ENCODE results near the gene PUM2.

PUM2 gene

GRCh38 chr2:20222014-20222768, 128.5 kb downstream of the PUM2 start:
- Histone ChIP-seq H3K36me3 (ENCODE audit: control insufficient read depth, insufficient read depth, low read length) (no peaks in the 10 kb centered on the region), H3K27ac (ENCODE audit: low read depth, low read length, severe bottlenecking) (no peak overlapping the region), H3K9me3 (ENCODE audit: control insufficient read depth, low read length) (no peaks in the 10 kb centered on the region), H3K4me1 (ENCODE audit: control insufficient read depth, insufficient read depth, low read length, poor library complexity, severe bottlenecking) (peaks cover 7% of the 10 kb centered on the region), H3K4me3 (ENCODE audit: extremely low read depth, insufficient read depth, low read length, poor library complexity, severe bottlenecking) (no peak overlapping the region)
- WGBS, 2 experiments (ENCODE audit: insufficient coverage in 2 of 2), result 100% methylated on average over 1 of the region's 1 CpG

DNA sequence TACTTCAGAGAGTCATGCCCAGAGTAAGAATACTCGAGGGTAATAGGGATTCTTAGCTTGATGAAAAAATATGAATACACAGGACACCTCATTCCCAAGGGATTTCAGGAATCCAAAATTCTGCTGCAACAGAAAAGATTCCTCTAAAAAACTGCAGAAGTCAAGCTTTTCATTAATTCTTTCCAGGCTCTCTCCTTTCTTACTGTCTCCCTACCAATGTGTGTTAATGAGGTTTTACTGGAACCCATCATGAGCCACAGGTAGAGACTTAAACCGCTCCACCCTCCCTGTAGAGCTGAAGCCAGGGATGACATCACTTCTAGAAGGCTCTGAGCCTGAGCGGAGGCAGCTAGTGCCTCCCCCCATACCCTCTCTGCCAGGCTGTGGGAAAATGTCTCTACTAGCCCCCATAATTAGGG, 129.1 kb downstream of the PUM2 start:
- Histone ChIP-seq H3K4me1 (ENCODE audit: control insufficient read depth, insufficient read depth, low read length, poor library complexity, severe bottlenecking) (peaks cover 7% of the 10 kb centered on the region), H3K4me3 (ENCODE audit: extremely low read depth, insufficient read depth, low read length, poor library complexity, severe bottlenecking) (no peak overlapping the region), H3K36me3 (ENCODE audit: control insufficient read depth, insufficient read depth, low read length) (no peaks in the 10 kb centered on the region), H3K9me3 (ENCODE audit: control insufficient read depth, low read length) (no peaks in the 10 kb centered on the region), H3K27ac (ENCODE audit: low read depth, low read length, severe bottlenecking) (no peak overlapping the region)
- WGBS, 2 experiments (ENCODE audit: insufficient coverage in 2 of 2), result 93% methylated on average over 2 of the region's 3 CpGs; no CpG with 5 or more reads in 1 of the 2 experiments

- 75 to 83% methylated on average over 2 of the region's 3 CpGs for WGBS, 2 experiments (ENCODE audit: insufficient coverage in 2 of 2)
- no peak overlapping the region for H3K27ac ChIP-seq (ENCODE audit: low read depth, low read length, severe bottlenecking)
- H3K36me3 ChIP-seq (ENCODE audit: control insufficient read depth, insufficient read depth, low read length), result no peaks in the 10 kb centered on the region
Observed at GRCh38 chr2:20220806-20221554, 129.7 kb downstream of the PUM2 start.

GRCh38 chr2:20219763-20220380, 130.8 kb downstream of the PUM2 start:
- no peaks in the 10 kb centered on the region for H3K36me3 ChIP-seq (ENCODE audit: control insufficient read depth, insufficient read depth, low read length)
- H3K9me3 ChIP-seq (ENCODE audit: control insufficient read depth, low read length), result no peaks in the 10 kb centered on the region
- 93% methylated on average over 11 to 13 of the region's 13 CpGs for WGBS, 2 experiments (ENCODE audit: insufficient coverage in 2 of 2)
- peaks cover 7% of the 10 kb centered on the region for H3K4me1 ChIP-seq (ENCODE audit: control insufficient read depth, insufficient read depth, low read length, poor library complexity, severe bottlenecking)
- H3K4me3 ChIP-seq (ENCODE audit: extremely low read depth, insufficient read depth, low read length, poor library complexity, severe bottlenecking), result no peak overlapping the region
- no peak overlapping the region for H3K27ac ChIP-seq (ENCODE audit: low read depth, low read length, severe bottlenecking)

More at GRCh38 chr2:20220806-20221554, 129.7 kb downstream of the PUM2 start:
- H3K9me3 ChIP-seq (ENCODE audit: control insufficient read depth, low read length), result no peaks in the 10 kb centered on the region
- H3K4me3 ChIP-seq (ENCODE audit: extremely low read depth, insufficient read depth, low read length, poor library complexity, severe bottlenecking), result no peak overlapping the region
- peaks cover 7% of the 10 kb centered on the region for H3K4me1 ChIP-seq (ENCODE audit: control insufficient read depth, insufficient read depth, low read length, poor library complexity, severe bottlenecking)

DNA sequence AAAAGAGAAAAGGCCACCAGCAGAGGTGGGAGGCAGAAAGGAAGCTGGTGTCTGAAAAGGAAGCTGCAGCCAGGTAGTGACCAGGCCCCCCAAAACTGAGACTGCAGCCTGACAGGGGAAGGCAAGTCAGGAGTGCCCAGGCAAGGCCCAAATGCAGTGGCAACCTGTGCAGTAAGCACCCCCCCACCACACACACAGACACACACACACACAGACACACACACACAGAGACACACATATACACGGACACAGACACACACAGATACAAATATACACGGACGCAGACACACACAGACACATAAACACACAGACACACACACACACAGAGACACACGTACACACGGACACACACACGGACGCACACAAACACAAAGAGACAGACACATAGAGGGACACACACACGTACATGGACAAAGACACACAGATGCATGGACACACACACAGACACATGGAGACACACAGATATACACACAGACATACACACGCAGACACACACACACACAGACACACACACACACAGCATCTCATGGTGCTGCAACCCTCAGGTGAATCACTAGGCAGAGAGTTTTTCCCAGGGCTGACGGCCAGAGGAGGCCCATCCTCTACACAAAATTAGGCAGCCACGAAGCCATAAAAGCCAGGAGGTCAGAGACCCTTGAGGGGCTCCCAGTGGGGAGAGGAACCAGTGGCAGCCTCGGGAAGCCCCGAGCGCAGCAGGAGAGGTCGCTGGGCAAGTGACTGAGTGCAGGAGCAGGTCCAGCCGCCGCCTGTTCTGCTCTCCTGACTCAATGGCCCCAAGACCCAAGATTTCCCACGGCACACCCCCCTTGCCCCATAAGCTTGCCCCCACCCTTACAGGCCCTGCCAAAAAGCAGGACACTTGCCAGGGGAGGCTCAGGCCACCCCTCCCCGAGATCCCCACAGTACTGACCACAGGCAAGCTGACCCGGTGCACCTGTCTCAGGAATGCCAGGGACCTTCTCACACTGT, 132.0 kb downstream of the PUM2 start:
- no peaks in the 10 kb centered on the region for H3K36me3 ChIP-seq (ENCODE audit: control insufficient read depth, insufficient read depth, low read length)
- WGBS, 2 experiments (ENCODE audit: insufficient coverage in 2 of 2), result 89 to 92% methylated on average over 18 of the region's 20 CpGs
- peaks cover 7% of the 10 kb centered on the region for H3K4me1 ChIP-seq (ENCODE audit: control insufficient read depth, insufficient read depth, low read length, poor library complexity, severe bottlenecking)
- H3K27ac ChIP-seq (ENCODE audit: low read depth, low read length, severe bottlenecking), result no peak overlapping the region
- H3K9me3 ChIP-seq (ENCODE audit: control insufficient read depth, low read length), result no peaks in the 10 kb centered on the region
- H3K4me3 ChIP-seq (ENCODE audit: extremely low read depth, insufficient read depth, low read length, poor library complexity, severe bottlenecking), result no peak overlapping the region

DNA sequence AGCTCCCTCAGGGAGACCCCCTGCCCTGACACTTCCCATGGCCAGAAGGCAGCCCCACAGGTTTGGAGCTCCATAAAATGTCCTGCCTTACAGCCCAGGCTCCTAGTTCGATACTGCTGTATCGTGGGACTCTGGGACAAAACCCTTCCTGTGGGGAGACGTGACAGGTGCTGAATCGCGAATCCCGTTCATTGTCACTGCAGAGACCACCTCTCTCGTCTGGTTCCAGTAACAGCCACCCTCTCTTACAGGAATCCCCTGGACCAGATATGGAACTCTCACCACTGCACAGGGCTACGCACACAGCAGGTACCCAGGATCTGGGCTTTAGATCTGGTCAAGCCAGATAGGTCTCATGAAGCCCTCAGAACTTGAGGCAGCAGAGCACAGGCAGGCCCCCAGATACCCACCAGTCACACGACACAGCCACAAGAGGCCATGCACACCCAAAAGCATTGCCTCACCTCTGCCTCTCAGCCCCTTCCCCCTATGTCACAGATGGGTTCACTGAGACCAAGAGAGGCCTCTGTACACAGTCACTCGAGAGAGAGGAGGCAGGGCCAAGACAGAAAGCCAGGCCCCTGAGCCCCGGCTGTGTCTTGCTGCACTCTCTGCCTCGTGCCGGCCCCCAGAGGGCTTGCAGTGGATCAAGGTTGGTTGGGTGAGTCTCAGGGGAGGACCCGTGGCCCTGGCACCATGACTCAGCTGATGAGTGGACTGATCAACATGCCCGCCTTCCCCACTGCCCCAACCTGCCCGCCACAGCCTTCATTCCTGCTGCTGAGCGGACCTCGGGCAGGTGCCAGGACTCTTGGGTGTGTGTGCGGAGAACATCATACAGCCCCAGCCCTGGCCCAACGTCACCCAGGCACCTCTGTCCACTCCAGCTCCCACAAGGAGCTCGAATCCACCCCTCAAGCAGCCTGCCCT, 133.3 kb downstream of the PUM2 start:
- WGBS, 2 experiments (ENCODE audit: insufficient coverage in 2 of 2), result 93 to 96% methylated on average over 19 to 20 of the region's 21 CpGs
- no peaks in the 10 kb centered on the region for H3K9me3 ChIP-seq (ENCODE audit: control insufficient read depth, low read length)
- H3K36me3 ChIP-seq (ENCODE audit: control insufficient read depth, insufficient read depth, low read length), result no peaks in the 10 kb centered on the region
- no peak overlapping the region for H3K4me3 ChIP-seq (ENCODE audit: extremely low read depth, insufficient read depth, low read length, poor library complexity, severe bottlenecking)
- H3K27ac ChIP-seq (ENCODE audit: low read depth, low read length, severe bottlenecking), result no peak overlapping the region
- peaks cover 12% of the 10 kb centered on the region for H3K4me1 ChIP-seq (ENCODE audit: control insufficient read depth, insufficient read depth, low read length, poor library complexity, severe bottlenecking)

DNA sequence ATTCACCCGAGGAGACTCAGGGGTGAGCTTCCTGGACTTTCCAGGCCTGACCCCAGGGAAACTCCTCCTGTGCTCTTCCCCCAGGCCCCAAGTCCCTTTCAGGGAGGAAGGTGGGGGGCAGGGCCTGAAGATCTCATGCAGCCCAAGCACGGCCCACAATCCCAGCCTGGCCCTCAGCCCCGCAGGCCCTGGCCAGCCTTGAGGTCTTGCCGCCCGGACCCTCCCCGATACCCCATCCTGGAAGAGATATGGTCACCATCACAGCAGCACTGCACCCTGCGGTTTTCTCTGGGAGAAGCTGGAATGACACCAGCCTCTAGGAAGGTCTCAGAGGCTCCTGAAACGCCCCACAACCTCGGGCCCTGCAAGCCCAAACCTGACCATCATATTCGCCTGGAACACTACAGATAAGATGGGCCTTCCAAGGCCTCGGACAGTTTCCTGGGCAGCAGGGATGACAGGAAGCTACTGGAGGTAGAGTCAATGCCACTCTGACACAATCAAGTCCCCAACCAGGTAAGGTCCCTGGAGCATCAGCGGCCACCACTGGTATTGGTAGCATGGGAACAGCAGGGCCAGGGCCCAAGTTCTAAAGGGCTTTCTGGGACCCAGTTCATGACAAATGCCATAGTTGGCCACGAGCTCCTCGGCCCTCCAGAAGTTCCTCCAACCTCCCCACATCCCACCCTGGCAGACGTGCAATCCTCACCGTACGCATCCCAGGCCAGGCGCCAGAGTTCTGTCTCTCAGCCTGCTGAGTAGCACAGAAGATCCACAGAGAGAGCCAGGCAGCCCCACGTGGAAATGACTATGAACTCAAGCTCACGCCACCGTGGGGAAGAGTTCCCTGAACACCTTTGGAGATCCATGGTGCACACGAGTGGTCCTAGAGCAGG, 134.3 kb downstream of the PUM2 start:
- no peaks in the 10 kb centered on the region for H3K36me3 ChIP-seq (ENCODE audit: control insufficient read depth, insufficient read depth, low read length)
- H3K4me1 ChIP-seq (ENCODE audit: control insufficient read depth, insufficient read depth, low read length, poor library complexity, severe bottlenecking), result peaks cover 19% of the 10 kb centered on the region

GRCh38 chr2:20215183-20216040, 135.2 kb downstream of the PUM2 start:
- H3K4me1 ChIP-seq (ENCODE audit: control insufficient read depth, insufficient read depth, low read length, poor library complexity, severe bottlenecking), result peaks cover 19% of the 10 kb centered on the region
- 94 to 97% methylated on average over 10 to 13 of the region's 13 CpGs for WGBS, 2 experiments (ENCODE audit: insufficient coverage in 2 of 2)
- H3K4me3 ChIP-seq (ENCODE audit: extremely low read depth, insufficient read depth, low read length, poor library complexity, severe bottlenecking), result no peak overlapping the region
- H3K27ac ChIP-seq (ENCODE audit: low read depth, low read length, severe bottlenecking), result no peak overlapping the region
- H3K36me3 ChIP-seq (ENCODE audit: control insufficient read depth, insufficient read depth, low read length), result no peaks in the 10 kb centered on the region
- no peaks in the 10 kb centered on the region for H3K9me3 ChIP-seq (ENCODE audit: control insufficient read depth, low read length)

More for the DNA sequence above, 134.3 kb downstream of the PUM2 start:
- Histone ChIP-seq H3K9me3 (ENCODE audit: control insufficient read depth, low read length) (no peaks in the 10 kb centered on the region), H3K4me3 (ENCODE audit: extremely low read depth, insufficient read depth, low read length, poor library complexity, severe bottlenecking) (no peak overlapping the region), H3K27ac (ENCODE audit: low read depth, low read length, severe bottlenecking) (no peak overlapping the region)
- 92 to 96% methylated on average over 19 to 21 of the region's 22 CpGs for WGBS, 2 experiments (ENCODE audit: insufficient coverage in 2 of 2)

All from mesodermal cell (in vitro differentiated cells).